Measurements from ENCODE around the gene NSG1.
"Not testable (repeated sequence)": the region's sequence is repeated elsewhere in the genome, so short reads cannot be mapped to it uniquely, and the experiment has no call there.

NSG1 gene, protein sequence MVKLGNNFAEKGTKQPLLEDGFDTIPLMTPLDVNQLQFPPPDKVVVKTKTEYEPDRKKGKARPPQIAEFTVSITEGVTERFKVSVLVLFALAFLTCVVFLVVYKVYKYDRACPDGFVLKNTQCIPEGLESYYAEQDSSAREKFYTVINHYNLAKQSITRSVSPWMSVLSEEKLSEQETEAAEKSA

DNA sequence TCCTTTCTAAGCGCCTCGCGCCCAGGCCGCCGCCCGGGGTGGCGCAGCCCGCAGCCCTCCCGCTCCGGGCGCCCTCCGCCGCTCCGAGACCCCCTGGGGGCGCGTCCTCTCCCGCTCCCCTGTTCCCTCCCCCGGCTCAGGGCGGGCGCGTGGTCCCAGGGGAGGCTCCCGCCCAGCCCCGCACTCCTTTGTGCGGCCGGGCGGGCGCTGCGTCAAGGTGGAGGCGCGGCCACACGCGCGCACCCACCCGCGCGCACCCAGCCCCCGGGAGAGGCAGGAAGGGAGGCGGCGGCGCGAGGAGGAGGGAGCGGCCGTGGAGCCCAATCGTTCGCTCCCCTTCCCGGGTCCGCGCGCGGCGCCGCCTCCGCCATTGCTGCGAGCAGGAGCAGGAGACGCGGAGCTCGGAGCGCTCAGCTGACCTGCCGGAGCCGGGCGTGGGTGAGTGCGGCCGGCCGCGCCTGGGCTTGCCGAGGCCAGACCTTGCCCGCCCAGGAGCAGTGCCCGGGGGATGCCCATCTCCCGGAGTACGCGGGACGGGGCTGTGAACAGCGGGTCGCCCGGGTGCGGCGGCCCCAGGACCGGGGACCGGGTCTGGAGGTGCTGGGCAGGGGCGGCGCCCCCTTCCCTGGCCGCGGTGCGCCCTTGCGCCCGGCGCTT is at the start of gene NSG1:
Gene NSG1 (plus strand): TSS at position 367 of the 657 bp plus-strand sequence. CDS start 528 bp downstream, outside the sequence.
- peak; percentile 61 for DNase-seq (ENCODE audit: low spot score)

DNA sequence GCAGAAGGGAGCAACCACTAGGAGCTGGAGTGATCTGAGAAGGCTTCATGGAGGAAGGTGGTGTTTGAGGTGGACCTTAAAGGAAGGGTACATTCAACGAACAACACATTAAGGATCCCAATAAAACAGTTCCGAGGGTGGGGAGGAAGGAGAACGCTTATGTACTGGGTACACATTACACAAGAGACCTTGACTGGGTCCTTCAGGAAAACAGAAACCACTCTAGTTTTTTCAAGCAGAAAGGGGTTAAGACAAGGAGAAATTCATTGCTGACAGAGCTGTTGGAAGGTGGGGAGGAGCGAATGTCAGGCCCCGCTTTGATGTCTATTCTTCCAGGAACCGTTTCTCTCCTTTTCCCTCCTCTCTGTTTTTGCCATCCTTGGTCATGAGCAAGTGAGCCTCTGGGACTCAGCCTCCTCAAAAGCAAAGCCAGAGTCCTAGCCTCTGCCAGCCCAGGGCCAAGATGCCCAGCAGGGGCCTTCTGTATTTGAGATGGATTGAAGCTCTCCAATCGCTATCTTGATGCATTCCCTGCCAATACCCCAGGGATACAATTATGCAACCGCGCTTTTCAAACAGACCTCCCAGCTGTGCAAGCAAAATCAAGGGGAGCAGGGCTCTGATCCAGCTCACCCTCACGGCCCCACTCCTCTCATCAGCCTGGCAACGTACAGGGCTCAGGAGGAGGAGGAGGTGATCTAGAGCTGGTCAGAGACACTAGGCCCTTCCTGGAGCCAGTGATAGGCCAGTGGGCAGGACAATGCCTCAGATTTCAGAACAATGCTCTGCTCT is 48.5 kb upstream of the NSG1 start:
- no peak for DNase-seq (ENCODE audit: low spot score)

DNA sequence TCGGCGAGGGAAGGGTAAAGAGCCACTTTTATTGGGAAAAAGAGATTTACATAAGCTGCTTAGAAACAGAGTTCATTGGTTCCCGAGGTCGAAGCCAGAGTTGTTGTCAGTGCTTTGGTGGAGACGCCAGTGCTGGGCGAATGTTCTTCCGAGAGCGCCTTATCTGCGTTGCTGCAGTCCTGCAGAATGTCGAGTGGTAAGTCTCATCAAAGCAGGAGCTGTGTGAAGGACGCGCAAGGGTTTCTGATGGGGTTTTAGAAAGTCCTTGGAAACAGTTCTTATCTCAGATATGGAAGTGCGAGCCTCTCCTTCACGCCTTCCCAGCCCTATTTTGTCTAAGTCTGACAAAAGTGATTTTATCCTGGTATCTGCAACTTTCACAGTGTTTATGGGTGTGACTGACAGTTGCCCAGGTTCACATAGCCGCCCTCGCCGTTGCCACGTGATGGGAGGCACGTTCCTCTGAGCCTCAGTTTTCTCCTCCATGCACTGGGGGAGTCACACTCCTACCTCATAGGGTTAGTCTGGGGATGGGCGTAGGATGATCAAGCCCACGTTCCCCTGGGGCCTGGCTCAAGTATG is 47.3 kb upstream of the NSG1 start:
- no peak for DNase-seq (ENCODE audit: low spot score)

DNA sequence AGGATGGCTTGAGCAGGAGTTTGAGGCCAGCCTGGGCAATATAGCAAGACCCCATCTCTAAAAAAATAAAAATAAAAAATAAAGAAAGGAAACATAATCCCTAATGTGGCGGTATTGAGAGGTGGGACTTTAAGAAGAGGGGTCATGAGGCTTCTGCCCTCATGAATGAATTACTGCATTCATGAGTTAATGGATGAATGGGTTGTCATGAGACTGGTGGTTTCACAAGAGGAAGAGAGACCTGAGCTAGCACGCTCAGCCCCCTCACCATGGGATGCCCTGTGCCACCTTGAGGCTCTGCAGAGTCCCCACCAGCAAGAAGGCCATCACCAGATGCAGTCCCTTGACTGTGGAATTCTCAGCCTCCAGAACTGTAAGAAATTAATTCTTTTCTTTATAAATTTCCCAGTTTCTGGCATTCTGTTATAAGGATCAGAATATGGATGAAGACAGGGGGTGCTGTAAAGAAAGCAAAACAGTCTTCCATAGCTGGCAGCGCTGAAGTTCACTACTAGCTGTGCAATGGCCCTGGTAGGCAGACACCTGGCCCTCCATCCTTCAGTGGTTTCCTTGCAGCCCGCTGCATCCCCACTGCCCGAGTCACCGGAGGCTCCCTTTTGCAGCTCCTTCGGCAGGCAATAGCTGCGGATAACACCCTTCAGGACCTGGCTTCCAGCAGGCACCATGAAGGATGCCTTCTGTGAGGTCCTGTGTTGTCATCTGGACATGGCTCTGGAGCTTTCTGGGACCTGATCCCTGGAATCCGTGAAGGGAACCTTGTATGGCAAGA is 44.8 kb upstream of the NSG1 start:
- no peak for DNase-seq (ENCODE audit: low spot score)

DNA sequence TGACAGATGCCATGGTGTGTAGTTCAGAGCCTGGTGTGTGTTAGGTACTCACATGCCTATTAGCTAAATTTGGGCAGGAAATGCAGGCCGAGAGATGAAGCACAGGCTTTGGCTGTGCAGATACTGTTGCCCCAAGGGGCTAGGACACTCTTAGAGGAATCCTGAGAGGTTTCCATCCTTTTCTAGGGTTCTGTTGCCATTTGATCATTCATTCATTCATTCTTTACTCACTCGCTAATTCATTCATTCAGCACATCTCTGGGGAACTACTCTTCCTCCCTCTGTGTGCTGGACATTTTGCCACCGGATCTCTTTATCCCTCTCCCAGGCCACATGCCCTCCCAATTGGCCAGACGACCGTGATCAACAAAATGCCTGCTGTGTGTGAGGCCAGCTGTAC is 43.9 kb upstream of the NSG1 start:
- DNase-seq (ENCODE audit: low spot score) = no peak

DNA sequence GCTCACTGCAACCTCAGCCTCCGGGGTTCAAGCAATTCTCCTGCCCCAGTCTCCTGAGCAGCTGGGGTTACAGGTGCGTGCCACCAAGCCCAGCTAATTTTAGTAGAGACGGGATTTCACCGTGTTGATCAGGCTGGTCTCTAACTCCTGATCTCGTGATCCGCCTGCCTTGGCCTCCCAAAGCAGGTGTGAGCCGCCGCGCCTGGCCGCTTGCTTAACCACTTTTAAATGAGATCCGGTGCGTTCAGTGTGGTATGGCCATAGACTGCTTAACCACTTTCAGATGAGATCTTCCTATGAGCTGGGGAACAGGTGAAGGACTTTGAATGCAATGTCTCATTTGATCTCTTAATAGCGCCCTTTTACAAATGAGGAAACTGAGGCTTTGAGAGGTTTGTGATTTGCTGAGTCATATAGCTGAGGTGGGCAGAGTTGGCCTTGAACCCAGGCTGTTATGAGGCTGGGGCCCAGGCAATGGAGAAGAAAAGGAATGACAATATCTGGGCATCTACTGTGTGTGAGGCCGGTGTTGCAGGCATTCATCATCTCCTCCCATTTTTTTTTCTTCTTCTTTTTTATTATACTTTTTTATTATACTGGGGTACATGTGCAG is 41.9 kb upstream of the NSG1 start:
- no peak for DNase-seq (ENCODE audit: low spot score)

DNA sequence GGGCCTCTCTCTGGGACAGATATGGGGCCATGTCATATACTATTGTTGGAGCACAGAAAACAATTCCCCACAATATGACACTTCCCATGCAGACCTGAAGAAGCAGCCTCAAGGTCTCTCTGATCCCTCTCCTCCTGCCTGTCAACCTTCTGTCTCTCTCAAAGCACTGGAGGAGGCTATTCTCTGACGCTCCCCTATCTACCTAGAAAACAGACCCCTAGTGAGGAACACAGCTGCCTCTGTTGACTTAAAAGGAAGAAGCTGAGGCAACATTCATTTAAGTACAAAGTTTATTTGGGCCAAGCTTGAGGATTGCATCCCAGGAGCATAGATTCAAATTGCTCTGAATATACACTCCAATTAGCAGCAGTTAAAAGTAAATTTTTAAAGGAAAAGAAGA is 39.3 kb upstream of the NSG1 start:
- DNase-seq (ENCODE audit: low spot score) = no peak

DNA sequence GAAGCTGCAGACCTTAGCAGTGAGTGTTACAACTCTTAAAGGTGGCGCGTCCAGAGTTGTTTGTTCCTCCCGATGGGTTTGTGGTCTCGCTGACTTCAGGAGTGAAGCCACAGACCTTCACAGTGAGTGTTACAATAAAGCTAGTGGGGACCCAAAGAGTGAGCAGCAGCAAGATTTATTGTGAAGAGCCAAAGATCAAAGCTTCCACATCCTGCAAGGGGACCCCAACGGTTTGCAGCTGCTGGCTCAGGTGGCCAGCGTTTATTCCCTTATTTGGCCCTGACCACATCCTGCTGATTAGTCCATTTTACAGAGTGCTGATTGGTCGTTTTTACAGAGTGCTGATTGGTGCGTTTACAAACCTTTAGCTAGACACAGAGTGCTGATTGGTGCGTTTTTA is 38.3 kb upstream of the NSG1 start:
- DNase-seq (ENCODE audit: low spot score) = not testable (repeated sequence)

DNA sequence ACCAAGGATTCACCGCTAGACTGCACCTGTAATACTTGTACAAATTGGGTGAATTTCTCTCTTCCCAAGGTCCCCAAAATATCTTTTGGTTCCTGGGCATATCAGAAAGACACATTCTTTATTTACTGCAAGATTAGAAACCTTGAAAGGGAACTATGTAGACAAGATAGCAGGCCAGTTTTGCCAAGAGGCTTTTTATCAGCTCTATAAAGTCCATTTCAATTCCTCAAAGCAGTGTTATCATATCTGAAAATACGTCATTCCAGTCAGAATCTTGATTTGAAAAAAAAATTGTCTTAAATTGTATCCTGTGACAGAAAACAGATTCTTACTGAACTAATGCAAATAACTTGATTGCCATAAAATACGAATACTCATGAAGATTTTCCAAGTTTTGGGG is 37.0 kb upstream of the NSG1 start:
- no peak for DNase-seq (ENCODE audit: low spot score)

DNA sequence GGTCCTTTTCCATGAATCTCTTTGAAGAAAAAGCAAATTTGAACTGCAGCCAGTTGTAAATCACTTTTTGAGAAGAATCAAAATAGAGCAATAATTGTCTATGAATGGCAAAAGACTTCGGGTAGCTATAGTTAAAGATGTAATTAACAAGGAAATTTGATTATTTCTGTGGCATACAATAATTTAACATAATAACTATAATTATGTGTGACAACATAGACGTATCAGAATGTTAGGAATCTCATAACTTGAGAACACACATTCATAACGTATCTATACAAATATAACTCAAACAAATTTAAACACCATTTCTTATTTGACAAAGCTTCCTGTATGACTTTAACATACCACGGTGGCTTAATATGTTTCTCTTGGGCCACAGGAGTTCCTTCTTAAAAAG is 36.0 kb upstream of the NSG1 start:
- DNase-seq (ENCODE audit: low spot score) = no peak

DNA sequence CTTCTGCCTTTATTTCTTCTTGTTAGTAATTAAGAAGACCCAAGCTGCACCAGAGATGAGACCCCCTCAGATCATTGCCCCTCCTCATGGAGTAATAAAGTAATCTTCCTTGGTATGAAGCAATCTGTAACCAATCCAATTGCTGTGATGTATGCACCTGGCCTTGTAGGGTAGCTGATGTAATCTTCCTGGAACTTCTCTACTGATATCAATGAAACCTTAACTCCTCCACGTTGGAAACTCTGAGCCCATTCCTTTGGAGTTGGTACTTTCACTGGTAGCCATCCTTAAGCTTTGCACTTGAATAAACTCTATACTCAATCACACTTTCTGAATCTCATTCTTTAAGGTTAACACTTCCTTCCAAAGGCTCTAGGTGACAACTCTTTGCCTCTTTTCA is 31.6 kb upstream of the NSG1 start:
- no peak for DNase-seq (ENCODE audit: low spot score)

DNA sequence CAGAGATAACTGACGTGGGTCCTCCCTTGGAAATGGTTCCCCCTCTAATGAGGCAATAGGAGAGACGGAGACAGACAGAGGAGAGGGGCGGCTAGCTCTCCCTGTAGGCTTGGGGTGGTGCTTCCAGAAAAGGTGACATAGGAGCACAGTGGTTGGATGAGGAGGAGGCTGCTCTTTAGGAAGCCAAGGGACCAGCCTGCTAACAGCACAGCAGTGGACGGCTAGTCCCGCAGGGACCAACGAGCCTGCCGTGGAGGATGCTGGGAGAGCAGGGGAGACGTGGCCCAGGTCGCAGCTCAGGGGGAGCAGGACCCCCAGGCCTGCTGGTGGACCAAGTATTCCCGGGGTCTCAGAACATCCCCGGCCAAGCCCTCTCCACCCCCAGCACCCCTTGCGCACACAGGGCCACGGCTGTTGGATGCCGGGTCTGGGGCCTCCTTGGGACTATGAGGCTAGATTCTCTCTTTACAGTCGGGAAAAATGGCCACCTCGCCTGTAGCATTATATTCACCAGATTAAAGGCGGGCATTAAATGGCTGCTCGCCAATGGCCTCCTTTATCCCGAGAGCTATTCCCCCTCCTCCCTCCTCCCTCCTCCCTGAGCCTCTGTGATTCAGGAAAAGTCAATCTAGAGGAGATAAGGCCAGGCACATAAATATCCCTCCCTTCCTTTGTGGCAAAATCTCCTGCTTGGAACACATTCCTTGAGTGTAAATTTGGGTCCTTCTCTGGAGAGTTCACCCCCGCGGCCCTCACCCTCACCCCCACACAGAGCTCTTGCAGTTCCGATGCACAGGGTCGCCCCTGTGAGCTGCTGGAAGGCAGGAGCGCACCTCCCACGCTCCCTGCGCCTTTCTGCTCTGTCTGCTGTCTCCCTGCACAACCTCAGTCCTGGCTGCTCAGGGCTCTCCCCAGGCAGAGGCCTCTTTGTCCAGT is 30.5 kb upstream of the NSG1 start:
- no peak for DNase-seq (ENCODE audit: low spot score)

DNA sequence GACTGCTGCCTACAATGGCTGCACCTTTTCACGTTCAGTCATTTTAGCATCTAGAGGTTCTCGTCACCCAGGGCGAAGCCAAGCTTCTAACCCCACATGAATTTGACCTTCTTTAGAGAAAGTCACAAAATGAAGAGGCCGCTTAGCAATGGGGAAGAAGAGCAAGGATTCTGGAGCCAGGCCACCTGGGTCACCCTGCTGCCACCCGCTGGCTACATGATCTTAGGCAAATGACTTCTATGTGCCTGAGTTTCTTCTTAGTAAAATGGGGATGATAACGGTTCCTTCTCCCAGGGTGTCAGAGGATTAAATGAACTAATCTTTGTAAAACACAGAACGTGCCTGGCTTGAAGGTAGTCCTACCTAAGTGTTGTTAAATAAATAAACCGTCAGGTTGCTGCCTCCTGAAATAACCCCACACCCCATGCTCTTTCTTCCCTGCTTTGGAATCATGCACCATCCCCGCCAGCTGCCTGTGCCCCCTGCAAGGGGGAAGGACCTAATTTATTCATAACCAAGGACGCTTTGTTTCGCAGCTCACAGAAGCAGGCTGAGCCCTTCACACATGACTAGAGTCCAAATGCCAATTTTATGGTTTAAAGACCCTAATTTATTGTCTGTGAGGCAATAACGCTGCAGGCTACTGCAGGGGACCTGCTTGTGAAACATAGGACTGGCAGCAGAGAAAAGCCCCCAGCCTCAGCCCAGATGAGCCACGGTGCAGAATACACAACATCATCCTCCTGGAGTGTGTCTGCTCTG is 28.6 kb upstream of the NSG1 start:
- no peak for DNase-seq (ENCODE audit: low spot score)

DNA sequence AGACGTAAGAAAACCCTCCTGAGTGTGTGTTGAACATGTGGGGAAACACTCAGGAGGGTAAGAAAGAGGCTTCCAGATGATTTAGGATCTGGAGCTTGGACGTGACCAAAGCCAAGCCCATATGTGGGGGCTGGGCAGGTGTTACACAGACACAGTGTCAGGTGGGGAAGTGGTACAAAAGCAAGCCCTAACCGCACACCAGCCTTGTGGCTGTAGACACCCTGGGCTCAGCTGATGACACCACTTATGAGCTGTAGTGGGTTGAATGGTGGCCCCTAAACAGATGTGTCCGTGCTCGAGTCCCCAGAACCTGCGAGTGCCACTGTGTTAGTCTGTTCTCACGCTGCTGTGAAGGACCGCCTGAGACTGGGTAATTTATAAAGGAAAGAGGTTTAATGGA is 25.0 kb upstream of the NSG1 start:
- no peak for DNase-seq (ENCODE audit: low spot score)

DNA sequence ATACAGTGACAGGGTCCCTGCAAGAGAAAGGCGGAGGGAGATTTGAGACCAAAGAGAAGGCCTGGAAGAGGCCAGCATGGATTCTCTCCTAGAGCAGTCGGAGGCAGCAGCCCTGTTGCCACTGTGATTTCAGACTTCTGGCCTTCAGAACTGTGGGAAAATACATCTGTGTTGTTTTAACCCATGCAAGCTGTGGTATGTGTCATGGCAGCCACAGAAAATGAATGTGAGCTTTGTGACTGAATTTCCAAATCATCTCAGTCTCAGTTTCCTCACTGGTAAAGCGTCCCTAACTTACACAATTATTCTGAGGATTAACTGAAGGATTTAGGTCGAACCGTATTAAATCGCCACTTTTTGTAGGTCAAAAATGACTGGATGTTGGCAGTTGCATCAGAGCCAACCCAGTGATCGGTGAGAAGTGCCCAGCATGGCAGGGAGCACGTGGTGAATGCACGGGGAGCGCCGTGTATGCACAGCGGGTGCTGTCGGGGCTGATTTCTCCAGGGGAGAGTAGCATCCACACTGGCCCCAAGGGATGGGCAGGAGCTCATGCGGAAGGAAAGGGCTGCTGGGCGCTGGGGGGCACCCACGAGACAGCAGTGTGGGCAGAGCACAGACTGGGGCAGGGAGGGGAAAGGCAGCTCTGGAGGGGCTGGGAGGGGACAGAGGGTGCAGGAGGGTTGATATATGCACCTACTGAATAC is 23.8 kb upstream of the NSG1 start:
- DNase-seq (ENCODE audit: low spot score) = peak; percentile 34

DNA sequence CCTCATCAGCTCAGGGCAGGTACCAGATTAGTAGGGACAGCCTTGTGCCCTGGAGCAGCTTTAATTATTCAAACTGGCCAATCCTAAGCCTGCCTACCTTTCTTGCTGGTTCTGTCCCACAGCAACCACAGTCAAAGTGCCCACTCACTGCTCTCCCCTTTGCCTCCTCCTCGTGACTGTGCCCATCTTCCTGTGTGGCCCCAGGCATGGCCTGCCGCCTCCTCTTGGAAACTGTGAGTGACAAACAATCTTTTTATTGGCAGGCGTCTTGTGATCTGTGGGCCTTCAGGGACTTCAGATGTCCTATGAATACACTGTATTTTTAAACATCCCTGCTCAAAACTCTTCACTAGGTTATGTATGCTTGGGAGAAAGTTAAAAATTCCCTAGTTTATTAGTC is 22.8 kb upstream of the NSG1 start:
- DNase-seq (ENCODE audit: low spot score) = no peak

DNA sequence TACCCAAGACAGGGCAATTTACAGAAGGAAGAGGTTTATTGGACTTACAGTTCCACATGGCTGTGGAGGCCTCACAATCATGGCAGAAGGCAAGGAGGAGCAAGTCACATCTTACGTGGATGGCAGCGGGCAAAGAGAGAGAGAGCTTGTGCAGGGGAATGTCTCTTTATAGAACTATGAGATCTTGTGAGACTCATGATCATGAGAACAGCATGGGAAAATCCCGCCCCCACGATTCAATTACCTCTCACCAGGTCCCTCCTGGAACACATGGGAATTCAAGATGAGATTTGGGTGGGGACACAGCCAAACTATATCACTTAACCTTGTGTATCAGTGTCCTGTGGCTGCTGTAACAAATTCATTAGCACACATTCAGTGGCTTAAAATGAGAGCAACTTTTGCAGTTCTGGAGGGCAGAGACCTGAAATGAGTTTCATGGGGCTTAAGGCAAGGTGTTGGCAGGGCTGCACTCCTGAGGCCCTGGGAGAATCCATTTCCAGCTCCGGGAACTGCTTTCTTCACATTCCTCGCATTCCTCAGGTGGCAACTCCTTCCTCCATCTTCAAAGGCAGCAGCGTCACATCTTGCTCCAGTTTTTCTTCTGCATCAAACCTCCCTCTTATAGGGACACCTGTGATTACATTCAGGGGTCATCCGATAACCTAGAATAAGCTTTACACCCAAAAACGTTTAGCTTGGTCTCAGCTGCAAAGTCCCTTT is 22.3 kb upstream of the NSG1 start:
- DNase-seq (ENCODE audit: low spot score) = no peak

DNA sequence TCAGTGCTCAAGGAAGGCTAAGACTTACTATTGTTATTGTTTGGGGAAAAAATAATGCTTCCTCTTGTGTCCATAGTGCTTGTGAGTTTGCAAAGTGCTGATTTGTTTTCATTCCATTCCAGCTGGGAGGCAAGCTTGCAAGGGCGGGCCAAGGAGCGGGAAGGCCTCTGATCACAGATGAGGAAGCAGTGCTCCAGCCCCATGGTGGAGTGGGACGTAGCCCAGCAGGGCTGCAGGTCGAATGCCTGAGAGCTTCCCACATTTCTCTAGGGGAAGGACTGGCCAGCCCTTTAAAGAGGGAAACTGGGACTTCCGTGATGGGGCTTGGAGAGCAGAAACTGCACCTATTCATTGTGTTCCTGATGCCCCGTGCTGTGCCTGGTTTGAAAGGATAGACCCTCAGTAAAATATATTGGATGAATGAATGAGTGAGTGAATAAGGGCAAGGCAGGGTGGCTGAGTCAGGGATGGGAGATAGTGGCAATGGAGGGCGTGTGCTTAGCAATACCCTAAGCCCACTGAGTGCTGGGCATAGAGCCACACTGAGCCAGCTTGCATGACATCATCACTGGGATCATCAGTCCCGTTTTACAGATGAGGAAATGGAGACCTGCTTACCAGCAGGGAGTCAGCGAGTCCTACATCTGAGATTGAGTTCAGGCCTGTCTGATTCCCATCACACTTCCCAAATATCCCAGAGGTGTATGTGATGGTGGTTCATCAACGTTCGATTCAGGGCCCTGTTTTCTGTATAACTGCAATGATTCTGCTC is 17.9 kb upstream of the NSG1 start:
- DNase-seq (ENCODE audit: low spot score) = no peak
